SW480 (cell line): ENCODE measurements around the gene ZC3H15.
"Not testable (repeated sequence)": the region's sequence is repeated elsewhere in the genome, so short reads cannot be mapped to it uniquely, and the experiment has no call there.

ENCODE experiments used
- DNase-seq: peaks from one replicate; pipeline ENCODE4 v3.0.0-alpha.2; 2016; ENCODE audit warnings: low spot score

The ZC3H15 gene

DNA sequence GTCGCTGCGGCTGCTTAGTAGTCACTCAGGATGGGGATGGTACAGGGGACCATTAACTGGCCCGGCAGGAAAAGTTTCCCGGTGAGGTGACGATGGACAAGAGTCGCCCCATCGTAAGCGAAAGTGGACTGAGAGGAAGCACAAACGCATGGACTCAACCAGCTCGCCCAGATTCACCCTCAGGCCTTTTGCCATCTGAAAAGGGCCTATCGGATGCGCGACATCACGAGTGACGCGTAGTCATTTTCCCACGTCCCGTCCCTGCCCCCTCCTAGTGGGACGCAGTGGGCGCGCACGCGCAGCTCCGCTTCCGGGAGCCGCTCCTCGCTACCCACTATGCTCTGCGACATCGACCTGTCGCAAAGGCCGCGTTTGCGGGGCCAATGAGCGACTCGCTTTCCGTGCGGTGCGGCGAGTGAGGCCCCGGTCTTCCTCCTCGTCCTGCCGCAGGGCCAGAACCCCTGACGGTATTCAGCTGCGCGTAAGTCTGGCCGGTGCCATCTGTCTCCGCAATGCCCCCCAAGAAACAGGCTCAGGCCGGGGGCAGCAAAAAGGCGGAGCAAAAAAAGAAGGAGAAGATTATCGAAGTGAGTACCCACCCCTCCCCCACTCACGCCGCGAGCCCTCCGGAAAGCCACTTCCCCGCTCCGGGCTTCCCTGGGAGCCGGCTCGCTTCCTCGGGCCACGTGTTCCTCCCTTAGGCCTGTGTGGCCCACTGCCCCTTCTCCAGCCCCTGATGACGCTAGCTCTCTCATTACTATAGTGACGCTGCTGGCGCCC, at the start of gene ZC3H15:
Gene ZC3H15 (plus strand): TSS at position 390 of the 780 bp plus-strand sequence. CDS start 123 bp downstream, at position 513.
- peak; percentile 94 for DNase-seq

DNA sequence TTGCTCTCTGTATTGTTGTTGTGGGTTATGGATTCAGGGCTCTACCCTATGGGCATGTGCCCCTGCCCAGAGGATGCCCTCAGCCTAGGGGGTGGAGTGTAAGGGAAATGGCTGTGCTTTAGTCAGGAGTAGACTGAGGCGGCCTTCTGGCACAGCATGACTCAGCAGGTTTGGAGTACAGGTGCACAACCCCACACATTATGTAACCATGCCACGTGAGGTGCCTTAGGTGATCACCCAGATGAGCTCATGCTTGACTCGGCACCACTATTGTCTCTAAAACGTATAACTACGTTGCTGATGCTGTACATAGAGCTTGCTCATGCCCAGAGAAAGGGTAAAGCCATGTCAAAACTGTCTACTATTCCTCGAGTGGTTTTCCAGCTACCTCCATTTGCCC, 48.3 kb upstream of the ZC3H15 start:
- no peak for DNase-seq

DNA sequence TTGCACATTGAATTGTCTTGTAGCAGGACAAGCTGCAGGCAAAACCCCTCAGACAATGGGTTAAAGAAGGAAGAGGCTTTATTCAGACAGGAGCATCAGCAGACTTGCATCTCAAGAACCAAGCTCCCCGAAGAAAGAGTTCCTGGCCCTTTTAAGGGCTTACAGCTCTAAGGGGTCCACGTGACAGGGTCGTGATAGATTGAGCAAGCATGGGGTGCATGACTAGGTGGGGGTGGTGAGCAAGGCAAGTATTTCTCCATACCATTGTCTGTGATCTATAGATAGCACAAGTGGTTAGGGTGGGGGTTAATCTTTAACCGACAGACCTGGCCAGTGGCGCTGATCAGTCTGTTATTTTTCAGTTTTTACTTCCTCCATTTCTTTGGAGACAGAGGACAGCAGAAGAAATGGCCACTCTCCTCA, 46.4 kb upstream of the ZC3H15 start:
- DNase-seq: not testable (repeated sequence)

DNA sequence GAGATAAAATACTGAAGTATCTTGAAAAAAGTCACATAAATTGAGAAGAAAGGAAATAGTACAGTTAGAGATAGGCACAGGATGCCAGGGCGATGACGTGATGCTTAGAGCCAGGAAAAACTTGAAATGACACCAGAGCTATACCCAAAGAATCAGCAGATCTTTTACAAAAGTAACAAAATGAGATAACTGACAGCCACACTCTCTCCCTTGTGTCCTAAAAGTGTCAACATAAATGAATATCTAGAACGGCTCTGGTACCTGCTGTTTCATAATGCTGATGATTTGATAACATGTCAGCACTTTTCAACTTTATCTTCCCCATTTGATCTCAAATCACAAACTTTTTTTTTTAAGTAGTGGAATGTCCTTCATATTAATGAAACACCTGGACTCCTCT, 45.6 kb upstream of the ZC3H15 start:
- DNase-seq: no peak

DNA sequence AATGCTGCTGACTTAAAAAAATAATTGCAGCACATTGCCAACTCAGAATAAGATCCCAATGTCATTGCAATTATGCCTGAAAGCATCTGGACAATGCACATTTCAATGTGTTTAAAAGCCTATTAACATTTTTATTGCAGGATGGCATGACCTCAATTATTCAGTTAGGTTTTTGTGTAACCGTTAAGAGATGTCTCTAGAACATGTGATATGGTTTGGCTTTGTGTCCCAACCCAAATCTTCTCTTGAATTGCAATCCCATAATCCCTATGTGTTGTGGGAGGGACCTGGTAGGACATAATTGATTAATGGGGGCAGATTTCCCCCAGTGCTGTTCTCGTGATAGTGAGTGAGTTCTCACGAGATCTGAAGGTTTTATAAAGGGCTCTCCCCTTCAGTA, 43.2 kb upstream of the ZC3H15 start:
- no peak for DNase-seq

DNA sequence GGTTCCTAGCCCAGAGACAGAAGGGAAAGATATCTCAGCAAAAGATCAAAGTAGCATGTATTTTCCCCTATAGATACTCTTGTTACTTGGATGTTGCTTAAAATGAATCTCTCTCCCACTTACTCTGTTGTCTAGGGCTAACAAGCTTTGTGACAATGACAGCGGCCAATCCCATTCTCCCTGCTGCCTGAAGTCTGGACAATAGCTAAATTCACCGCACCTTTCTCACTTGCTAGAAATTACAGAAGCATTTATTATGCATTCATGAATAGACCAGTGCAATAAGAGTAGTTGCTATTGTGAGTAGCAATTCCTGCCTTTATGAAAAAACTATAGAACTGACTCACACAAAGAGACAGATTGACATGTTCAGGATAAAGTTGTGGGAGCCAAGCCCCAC, 42.2 kb upstream of the ZC3H15 start:
- DNase-seq: no peak

DNA sequence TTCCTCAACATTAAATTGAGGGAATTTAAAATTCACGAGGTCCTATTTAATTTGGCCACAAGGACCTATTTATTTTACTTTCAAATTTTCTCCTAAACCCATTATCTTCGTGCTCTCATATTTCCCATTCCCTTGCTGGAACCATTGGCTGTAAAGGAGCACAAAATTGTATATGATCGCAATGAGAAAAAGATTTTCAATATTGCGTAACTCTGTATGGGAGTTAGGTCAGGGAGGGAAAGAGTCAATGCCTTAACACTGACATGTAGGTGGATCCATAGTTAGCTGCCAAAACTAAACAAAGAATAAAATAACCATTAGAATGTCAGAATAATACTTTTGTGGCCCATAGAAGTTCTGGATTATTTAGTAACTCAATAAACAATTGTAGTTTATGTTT, 40.6 kb upstream of the ZC3H15 start:
- no peak for DNase-seq

DNA sequence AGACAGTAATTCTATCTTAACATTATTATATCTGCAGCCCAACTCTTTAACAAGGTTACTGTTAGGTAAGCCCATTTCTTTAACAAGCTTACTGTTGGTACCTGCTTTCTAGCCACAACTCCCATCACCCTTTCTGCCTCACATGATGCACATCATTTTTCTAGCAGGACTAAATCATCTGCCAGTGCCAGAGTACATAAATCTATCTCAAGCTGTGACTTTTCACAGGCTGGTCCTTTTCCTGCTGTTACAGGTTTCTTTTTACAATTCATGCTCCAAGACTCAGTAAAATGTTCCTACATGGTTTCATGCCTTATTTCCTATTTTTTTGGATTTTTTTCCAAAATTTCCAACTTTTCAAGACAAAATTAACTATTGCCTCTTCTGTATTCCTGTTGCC, 30.4 kb upstream of the ZC3H15 start:
- no peak for DNase-seq

DNA sequence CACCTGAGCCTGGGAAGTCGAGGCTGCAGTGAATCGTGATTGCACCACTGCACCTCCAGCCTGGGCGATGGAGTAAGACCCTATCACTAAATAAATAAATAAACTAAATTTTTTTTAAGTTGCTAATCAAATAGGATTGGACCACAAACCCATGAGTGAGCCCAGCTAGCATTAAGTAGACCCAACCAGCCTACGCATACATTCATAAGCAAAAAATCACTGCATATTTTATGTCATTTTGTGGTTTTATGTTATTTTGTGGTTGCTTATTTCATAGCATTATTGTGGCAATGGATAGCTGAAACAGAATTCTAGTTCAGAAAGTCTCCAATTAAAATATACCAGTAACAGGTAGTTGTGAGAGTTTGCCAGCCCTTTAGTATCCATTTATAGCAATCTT, 29.1 kb upstream of the ZC3H15 start:
- no peak for DNase-seq

DNA sequence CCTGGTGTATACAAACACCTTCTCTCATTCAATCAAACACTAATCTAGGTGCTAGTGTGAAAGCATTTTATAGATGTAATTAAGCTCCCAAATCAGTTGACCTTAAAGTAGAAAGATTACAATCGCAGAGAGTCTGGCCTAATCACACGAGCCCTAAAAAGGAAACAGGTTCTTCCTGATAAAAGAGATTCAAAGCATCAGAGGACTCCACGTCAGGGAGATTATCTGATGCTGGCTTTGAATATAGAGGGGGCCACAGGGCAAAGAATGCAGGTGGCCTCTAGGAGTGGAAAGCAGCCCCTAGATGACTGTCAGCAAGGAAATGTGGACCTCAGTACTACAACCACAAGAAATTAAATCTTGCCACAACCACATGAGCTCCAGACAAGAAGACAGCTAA, 28.2 kb upstream of the ZC3H15 start:
- no peak for DNase-seq

DNA sequence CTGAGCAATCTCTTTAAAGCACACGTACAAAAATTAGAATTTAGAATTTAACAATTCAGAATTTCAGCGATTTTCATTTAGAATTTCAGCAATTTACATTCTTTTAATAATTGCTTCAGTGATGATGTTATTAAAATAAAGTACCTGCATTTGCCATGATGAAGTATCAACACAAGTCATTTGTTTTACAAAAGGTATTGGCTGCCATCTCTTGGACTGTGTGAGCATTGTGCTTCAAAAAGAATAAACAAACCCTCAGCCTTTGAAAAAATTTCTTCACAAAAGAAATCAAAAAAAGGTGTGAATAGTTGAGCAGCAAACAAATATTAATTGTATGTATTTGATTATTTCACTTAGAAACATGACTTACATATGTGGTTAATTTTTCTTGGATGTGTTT, 27.1 kb upstream of the ZC3H15 start:
- DNase-seq: no peak

DNA sequence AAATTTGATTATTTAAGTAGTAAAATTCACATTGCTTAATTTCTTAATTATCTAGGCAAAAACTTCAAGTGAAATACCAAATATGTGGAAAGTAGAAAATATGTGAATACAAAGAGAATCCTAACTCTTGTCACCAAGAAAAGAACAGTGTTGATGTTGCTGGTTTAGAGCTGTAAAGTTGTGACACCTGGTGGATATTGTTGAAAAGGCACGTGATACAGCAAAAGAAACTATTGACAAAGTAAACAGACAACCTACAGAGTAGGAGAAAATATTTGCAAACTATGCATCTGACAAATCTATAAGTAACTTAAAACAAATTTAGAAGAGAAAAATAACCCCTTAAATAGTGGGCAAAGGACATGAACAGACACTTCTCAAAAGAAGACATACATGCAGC, 25.6 kb upstream of the ZC3H15 start:
- peak; percentile 14 for DNase-seq

DNA sequence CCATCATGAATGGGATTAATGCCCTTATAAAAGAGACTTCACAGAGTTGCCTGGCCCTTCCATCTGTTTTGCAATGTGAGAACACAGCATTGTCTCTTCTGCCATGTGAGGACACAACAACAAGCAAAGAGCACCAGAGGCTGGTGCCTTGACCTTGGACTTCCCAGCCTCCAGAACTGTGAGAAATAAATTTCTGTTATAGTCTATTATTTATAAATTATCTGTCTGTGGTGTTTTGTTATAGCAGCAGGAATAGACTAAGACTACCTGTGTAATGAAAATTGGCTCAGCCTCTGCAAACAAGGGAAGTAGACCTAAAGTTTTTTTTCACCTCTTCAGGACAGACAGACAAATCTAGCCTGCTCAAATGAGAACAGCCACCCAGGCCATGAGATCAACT, 19.3 kb upstream of the ZC3H15 start:
- no peak for DNase-seq

DNA sequence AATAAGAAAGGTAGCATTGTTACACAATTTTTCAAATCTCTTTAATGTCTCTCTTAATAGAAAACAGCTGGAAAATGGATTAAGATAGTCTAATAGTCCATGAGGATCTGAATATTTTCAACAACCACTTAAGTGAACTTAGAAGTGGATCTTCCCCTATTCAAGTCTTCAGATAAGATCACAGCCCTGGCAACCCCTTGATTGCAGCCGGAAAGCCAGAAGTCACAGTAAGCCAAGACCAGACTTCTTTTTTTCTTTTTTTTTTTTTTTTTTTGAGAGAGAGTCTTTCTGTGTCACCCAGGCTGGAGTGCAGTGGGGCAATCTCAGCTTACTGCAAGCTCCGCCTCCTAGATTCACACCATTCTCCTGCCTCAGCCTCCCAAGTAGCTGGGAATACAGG, 18.6 kb upstream of the ZC3H15 start:
- DNase-seq: no peak

DNA sequence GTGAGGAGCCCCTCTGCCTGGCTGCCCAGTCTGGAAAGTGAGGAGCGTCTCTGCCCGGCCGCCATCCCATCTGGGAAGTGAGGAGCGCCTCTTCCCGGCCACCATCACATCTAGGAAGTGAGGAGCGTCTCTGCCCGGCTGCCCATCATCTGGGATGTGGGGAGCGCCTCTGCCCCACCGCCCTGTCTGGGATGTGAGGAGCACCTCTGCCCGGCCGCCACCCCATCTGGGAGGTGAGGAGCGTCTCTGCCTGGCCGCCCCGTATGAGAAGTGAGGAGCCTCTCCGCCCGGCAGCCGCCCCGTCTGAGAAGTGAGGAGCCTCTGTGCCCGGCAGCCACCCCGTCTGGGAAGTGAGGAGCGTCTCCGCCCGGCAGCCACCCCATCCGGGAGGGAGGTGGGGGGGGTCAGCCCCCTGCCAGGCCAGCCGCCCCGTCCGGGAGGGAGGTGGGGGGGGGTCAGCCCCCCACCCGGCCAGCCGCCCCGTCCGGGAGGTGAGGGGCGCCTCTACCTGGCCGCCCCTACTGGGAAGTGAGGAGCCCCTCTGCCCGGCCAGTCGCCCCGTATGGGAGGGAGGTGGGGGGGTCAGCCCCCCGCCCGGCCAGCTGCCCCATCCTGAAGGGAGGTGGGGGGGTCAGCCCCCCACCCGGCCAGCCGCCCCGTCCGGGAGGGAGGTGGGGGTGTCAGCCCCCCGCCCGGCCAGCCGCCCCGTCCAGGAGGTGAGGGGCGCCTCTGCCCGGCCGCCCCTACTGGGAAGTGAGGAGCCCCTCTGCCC, 13.2 kb upstream of the ZC3H15 start:
- not testable (repeated sequence) for DNase-seq

DNA sequence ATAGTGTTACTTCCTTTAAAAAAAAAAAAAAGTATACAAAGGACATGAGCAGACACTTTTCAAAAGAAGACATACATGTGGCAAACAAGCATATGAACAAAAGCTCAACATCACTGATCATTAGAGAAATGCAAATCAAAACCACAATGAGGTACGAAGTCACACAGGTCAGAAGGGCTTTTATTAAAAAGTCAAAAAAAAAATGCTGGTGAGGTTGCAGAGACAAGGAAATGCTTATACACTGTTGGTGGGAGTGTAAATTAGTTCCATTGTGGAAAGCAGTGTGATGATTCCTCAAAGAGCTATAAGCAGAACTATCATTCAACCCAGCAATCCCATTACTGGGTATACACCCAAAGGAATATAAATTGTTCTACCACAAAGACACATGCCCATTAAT, 11.8 kb upstream of the ZC3H15 start:
- not testable (repeated sequence) for DNase-seq

DNA sequence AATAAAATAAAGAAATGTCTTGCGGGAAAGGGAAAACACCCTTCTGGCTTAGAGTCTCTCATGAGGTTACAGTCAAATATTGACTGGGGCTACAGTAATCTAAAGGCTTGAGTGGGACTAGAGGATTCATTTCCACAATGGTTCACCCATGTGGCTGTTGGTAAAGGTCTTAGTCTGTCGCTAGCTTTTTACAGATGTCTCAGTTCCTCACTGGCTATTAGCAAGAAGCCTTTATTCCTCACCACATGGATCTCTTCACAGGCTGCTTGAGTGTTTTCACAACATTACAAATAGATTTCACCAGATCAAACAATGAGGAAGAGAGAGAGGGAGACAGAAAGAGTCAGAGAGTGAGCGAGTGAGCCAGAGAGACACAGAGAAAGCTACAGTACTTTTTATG, 8.3 kb upstream of the ZC3H15 start:
- DNase-seq: no peak

DNA sequence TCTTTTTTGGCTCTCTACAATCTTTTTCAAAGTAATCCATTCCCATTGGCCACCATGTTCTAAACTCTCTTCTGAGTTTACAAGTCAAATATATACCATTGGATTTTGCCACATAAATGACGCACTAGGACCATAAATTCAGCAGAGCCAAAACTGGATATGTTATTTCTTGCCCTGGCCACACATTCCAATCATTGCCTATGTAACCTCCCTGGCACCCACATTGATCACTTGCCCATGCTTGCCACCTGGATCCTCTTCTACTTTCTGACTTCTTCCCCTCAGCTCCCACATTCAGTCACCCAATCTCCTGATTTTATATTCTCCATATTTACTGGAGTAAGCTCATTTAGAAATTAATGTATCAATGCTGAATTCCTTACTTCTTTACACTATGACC, 5.1 kb upstream of the ZC3H15 start:
- DNase-seq: no peak

DNA sequence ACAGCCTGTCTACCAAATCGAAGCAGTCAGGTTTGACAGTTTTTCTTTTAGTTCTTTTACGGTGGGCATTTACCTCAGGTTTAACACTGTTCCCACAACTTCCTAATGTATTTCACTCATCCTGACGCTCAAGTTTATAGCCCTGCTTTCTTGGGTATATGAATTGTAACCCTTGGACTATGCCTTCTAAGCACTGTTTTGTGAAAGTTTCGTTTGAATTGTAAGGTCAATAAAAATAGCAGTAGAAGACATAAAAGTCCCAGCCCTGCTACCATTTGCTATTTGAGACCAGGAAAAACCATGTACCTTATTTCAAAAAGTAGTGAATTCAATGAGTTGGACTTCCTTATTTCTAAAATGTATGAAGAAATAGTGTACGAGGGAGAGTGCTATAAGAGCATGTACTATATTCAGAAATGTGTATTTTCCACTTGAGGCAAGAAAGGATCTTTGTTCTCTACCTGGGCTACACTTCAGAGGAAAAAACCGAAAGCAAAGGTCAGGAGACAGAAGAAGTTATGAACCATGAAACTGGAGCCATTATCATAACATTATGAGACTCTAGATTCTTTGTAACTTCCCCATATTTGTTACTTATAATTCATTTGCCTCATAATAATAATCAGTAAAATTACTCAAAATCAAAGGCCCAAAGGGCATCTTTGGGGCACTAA, 1.9 kb upstream of the ZC3H15 start:
- DNase-seq: peak; percentile 2

DNA sequence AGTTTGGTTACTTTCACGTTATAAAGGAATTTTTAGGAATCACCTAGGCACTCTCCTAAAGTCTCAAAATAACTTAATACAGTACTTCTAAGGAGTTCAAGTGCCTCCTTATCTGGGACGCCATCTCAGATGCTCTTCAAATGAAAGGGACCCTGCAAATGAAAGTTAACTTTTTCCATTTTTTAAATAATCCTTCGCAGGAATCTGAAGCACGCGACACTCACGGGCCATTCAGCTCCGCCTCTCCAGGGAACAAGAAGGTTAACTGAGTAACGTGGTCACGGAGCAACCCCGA, 537 bp upstream of the ZC3H15 start:
- DNase-seq: no peak

DNA sequence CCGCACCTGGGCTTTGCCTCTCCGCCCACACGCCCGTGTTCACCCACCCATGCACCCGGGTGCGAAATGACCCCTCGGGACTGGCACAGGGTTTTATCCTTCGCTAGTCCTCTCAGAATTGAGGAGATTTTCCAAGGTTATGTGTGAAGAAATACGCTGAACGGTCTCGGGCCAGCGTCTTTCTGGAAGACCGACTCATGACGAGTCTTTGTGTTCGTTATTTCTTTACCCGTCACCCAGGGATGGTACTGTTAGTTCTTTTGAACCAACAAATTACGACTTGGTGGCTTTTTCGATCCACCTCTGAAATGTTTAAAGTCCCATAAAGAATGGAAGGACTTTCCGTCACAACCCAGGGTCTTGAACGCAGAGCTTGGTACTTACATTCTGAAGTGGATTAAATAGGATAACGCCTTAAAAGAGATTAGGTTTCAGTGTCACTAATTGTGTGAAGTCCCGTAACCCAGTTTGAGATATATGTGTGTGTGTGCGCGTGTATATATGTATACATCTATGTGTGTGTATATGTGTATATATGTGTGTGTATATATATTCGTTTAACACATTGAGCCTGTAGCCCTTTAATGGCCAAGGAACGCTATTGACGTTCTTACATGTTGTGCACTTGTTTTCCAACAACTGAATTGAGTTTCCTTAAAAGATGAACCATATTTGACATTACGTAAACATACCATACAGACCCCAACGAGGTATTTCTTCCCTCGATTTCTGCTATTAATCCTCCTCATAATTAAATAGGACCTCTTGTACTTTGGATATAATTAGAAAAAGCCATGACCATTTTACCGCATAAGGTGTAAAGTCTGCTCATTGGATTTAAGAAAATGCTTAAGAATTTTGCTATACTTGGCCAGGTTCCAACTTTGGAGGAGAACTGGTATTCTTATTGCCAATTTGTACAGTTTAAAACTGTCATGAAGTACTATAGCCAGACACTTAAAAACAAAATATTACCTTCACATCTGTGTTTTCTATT, 889 bp downstream of the ZC3H15 start:
- peak; percentile 21 for DNase-seq

DNA sequence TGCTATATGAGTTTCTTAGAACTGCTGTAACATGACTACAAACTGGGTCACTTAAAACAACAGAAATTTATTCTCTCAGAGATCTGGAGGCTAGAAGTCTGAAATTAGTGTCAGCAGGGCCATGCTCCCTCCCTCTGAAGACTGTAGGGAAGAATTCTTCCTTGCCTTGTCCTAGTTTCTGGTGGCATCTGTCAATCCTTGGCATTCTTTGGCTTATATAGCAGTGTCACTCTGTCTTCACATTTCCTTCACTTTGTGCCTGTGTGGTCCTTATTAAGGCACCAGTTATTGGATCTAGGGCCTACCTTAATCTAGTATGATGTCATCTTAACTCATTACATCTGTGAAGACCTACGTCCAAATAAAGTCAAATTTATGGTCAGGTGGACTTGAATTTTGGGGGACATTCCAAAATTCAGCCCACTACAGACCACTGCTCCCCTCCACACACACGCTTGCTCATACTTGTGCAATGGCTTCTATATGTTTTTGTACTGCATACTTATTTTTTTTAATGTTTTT, 7.6 kb downstream of the ZC3H15 start:
- no peak for DNase-seq
